Measurements from ENCODE around the gene GUCD1. TPM values are rescaled to one million over a fixed set of nuclear protein-coding genes. Genes with fewer than 3 reads are reported as not detected.

Gene GUCD1
- total RNA-seq, 4 donors from 2014 or later: 215 to 315 (median 238) TPM

DNA sequence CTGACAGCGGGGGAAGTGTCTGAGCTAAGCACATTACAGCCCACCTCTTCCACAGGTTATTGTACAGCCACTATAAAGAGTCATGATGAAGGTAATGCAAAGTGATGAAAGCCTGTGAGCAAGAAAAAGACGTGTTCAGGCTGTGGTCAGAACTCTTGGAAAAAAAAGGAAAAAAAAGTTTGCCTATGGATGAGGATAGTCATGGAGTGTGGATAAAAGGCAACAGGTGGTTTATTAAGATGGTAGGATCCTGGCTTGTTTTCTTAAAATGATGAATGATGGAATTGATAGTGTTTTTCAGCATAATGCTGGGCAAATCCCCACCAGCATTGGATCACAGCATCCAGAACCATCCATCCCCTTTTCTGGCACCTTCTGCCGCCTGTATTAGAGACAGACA lies 36.7 kb downstream of the GUCD1 start:
- TF ChIP-seq POLR2A (IDR thresholded peaks at IDR 0.05): no peak
- TF ChIP-seq, protein P1, sequence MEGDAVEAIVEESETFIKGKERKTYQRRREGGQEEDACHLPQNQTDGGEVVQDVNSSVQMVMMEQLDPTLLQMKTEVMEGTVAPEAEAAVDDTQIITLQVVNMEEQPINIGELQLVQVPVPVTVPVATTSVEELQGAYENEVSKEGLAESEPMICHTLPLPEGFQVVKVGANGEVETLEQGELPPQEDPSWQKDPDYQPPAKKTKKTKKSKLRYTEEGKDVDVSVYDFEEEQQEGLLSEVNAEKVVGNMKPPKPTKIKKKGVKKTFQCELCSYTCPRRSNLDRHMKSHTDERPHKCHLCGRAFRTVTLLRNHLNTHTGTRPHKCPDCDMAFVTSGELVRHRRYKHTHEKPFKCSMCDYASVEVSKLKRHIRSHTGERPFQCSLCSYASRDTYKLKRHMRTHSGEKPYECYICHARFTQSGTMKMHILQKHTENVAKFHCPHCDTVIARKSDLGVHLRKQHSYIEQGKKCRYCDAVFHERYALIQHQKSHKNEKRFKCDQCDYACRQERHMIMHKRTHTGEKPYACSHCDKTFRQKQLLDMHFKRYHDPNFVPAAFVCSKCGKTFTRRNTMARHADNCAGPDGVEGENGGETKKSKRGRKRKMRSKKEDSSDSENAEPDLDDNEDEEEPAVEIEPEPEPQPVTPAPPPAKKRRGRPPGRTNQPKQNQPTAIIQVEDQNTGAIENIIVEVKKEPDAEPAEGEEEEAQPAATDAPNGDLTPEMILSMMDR (IDR thresholded peaks at IDR 0.05 in 4 of 5, conservative IDR thresholded peaks at IDR 0.05 in 1 of 5): no peak
- Histone ChIP-seq H3K4me1 (peaks cover 0 to 4% of the 10 kb centered on the region in 2 donors), H3K4me3 (no peak overlapping the region), H3K27ac (no peak overlapping the region), H3K27me3 (no peaks in the 10 kb centered on the region), H3K9me3 (no peaks in the 10 kb centered on the region), H3K36me3 (no peaks in the 10 kb centered on the region)
- intact Hi-C loops (cut with DNase I; ENCODE audit: low total_unique reads) (no loop called here), in situ Hi-C loops (cut with MboI; ENCODE audit: low sequenced_read_pairs in 4 of 4) (loop anchor here in 1 of 4 donors (10.0 kb wide), 1 partner anchor 83 kb away; no protein-coding TSS in a partner anchor)
- DNase-seq (no peak), ATAC-seq (no peak)

DNA sequence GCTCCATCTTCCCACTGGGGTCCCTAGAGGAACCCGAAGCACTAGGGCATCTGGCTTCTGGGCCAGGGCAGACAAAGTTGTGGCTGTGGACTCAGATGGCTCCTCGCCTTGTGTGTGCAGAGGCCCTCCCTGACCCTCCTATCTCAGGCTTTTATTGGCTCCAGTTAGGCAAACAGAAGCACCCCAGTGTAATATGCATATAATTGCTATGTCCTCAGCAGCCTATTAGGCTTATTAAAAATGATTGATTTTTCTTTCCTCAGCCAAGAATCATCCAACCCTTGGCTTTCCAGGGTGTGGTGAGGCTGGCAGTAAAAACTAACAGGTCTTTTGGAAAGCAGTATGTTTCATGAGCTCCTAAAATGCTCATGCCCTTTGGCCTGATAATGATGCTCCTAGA lies 37.5 kb downstream of the GUCD1 start:
- DNase-seq (no peak), ATAC-seq (no peak)
- Histone ChIP-seq H3K4me3 (no peak overlapping the region), H3K4me1 (peaks cover 0 to 4% of the 10 kb centered on the region in 2 donors), H3K9me3 (no peaks in the 10 kb centered on the region), H3K27me3 (no peaks in the 10 kb centered on the region), H3K36me3 (no peaks in the 10 kb centered on the region), H3K27ac (no peak overlapping the region)
- intact Hi-C loops (cut with DNase I; ENCODE audit: low total_unique reads): no loop called here
- in situ Hi-C loops (cut with MboI; ENCODE audit: low sequenced_read_pairs in 4 of 4): loop anchor here in 1 of 4 donors (10.0 kb wide), 1 partner anchor 83 kb away; no protein-coding TSS in a partner anchor
- no peak for TF ChIP-seq POLR2A (IDR thresholded peaks at IDR 0.05)
- TF ChIP-seq, protein P1 (IDR thresholded peaks at IDR 0.05 in 4 of 5, conservative IDR thresholded peaks at IDR 0.05 in 1 of 5): no peak

- peaks cover 4 to 8% of the 10 kb centered on the region in 2 donors for H3K4me1 ChIP-seq
- ATAC-seq (no peak), DNase-seq (no peak)
- no peak overlapping the region for H3K27ac ChIP-seq
- in situ Hi-C loops (cut with MboI; ENCODE audit: low sequenced_read_pairs in 4 of 4): loop anchor here in 1 of 4 donors (10.0 kb wide), 1 partner anchor 82 kb away; no protein-coding TSS in a partner anchor
- TF ChIP-seq, protein P1 (IDR thresholded peaks at IDR 0.05 in 4 of 5, conservative IDR thresholded peaks at IDR 0.05 in 1 of 5): no peak
- TF ChIP-seq POLR2A (IDR thresholded peaks at IDR 0.05): no peak
- H3K4me3 ChIP-seq: no peak overlapping the region
- H3K36me3 ChIP-seq: no peaks in the 10 kb centered on the region
- intact Hi-C loops (cut with DNase I; ENCODE audit: low total_unique reads): no loop called here
- H3K9me3 ChIP-seq: no peaks in the 10 kb centered on the region
- no peaks in the 10 kb centered on the region for H3K27me3 ChIP-seq
Measured at GRCh38 chr22:24516301-24516737, 38.6 kb downstream of the GUCD1 start.

DNA sequence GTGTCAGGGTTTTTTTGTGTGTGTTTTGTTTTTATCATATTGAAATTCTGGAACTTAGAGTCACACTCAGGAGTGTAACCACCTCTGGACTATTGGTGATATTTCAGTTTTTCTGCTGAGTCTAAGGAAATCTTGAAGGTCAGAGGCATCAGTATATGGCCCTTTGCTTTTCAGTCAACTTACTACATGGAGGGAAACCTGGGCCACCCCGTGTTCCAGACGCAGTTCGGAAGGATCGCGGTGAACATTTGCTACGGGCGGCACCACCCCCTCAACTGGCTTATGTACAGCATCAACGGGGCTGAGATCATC lies 40.0 kb downstream of the GUCD1 start:
- no peak overlapping the region for H3K27ac ChIP-seq
- no peak overlapping the region for H3K4me3 ChIP-seq
- peaks cover 14 to 21% of the 10 kb centered on the region in 2 donors for H3K4me1 ChIP-seq
- H3K36me3 ChIP-seq: no peaks in the 10 kb centered on the region
- in situ Hi-C loops (cut with MboI; ENCODE audit: low sequenced_read_pairs in 4 of 4): loop anchor here in 1 of 4 donors (10.0 kb wide), 1 partner anchor 80 kb away; no protein-coding TSS in a partner anchor
- no peak for ATAC-seq
- TF ChIP-seq, protein P1 (IDR thresholded peaks at IDR 0.05 in 4 of 5, conservative IDR thresholded peaks at IDR 0.05 in 1 of 5): no peak
- no peak for TF ChIP-seq POLR2A (IDR thresholded peaks at IDR 0.05)
- H3K27me3 ChIP-seq: no peaks in the 10 kb centered on the region
- H3K9me3 ChIP-seq: no peaks in the 10 kb centered on the region
- DNase-seq: no peak
- intact Hi-C loops (cut with DNase I; ENCODE audit: low total_unique reads): no loop called here
